Right lobe of liver (tissue), 6 donors: ENCODE results near the gene OR10V1. TPM values are rescaled to one million over a fixed set of nuclear protein-coding genes. Genes with fewer than 3 reads are reported as not detected.
"Not testable (repeated sequence)": the region's sequence is repeated elsewhere in the genome, so short reads cannot be mapped to it uniquely, and the experiment has no call there.

Experiments used
- ATAC-seq, 4 donors: fragments of 200-7000 bp; cut with Tn5 transposase; one replicate each; pipeline ENCODE4 v1.9.1; 2020; ENCODE audit warnings: mild to moderate bottlenecking in 4 of 4, moderate library complexity in 4 of 4
- DNase-seq, 3 donors: peaks; one replicate each; pipeline ENCODE4 v3.0.0-alpha.2; 2020
- H3K27ac ChIP-seq, 3 donors: fragments of 200-600 bp; one replicate each; pipeline ENCODE4 v1.8.0; 2022
- H3K27me3 ChIP-seq, 2 donors: fragments of 200-600 bp; one replicate each; pipeline ENCODE4 v1.8.0; 2022
- H3K36me3 ChIP-seq, 4 donors: fragments of 200-600 bp; sonication (generic) in 1 of 4; one replicate each; pipeline versions ENCODE4 v1.5.1 to v1.8.0; 2017 to 2022; ENCODE audit warnings: control low read depth in 1 of 4
- H3K4me1 ChIP-seq, 4 donors: fragments of 200-600 bp; sonication (generic) in 1 of 4; one replicate each; pipeline versions ENCODE4 v1.5.1 to v1.8.0; 2017 to 2022; ENCODE audit warnings: control low read depth in 1 of 4
- H3K4me3 ChIP-seq, 3 donors: fragments of 200-600 bp; one replicate each; pipeline ENCODE4 v1.8.0; 2022
- H3K9me3 ChIP-seq, 4 donors: fragments of 200-600 bp; sonication (generic) in 1 of 4; one replicate each; pipeline versions ENCODE4 v1.5.1 to v1.8.0; 2017 to 2022; ENCODE audit warnings: control low read depth in 1 of 4
- POLR2A ChIP-seq: fragments of 450-650 bp; IDR thresholded peaks from one replicate; pipeline ENCODE4 v1.6.1; 2017; ENCODE audit warnings: antibody characterized with exemption, mild to moderate bottlenecking
- WGBS: methylation state at CpG from one replicate; pipeline ENCODE4 v1.1.6; 2018; ENCODE audit warnings: low coverage, low lambda C conversion rate; ENCODE audit not compliant: insufficient coverage; ENCODE audit errors: missing lambda C conversion rate; 5-methylcytosine and 5-hydroxymethylcytosine counted together
- intact Hi-C, 2 donors: fragments of 100-400 bp; cut with DNase I; formaldehyde crosslinking; loops; one replicate each; pipeline versions ENCODE4 v1.11.2 to v1.14.1; 2022
- total RNA-seq, 6 experiments: library from RNA; depleted of rRNA in 2 of 6; stranded (reverse); fragments of >200 nt in 2 of 6; fragmentation: NEBNext Ultra II Directional in 3 of 6; extraction: Animal tissue kit (Norgen Biotek cat#: 25700) in 3 of 6; gene quantifications; one replicate each; pipeline versions ENCODE4 v1.1.0 to v1.2.4, GENCODE V29; 2016 to 2023
- TF ChIP-seq, protein P1 (sequence below), 4 donors: fragments of 200-600 bp in 3 of 4; fragments of 450-650 bp in 1 of 4; IDR thresholded peaks; one replicate each; pipeline versions ENCODE4 v1.5.1 to v1.8.0; 2016 to 2022; ENCODE audit warnings: antibody characterized with exemption in 4 of 4, mild to moderate bottlenecking in 2 of 4
- donor health status: DM: no; HTN: yes; CAD: no.
- donor health status: DM: no; HTN: no; CAD: no.
- donor health status: DM: no; HTN: no; CAD: no.
- donor health status: DM: no; HTN: yes; CAD: no.
- donor health status: DM: no; HTN: yes; CAD: no.

The OR10V1 gene
- total RNA-seq, 6 experiments from 2014 or later = not detected

DNA sequence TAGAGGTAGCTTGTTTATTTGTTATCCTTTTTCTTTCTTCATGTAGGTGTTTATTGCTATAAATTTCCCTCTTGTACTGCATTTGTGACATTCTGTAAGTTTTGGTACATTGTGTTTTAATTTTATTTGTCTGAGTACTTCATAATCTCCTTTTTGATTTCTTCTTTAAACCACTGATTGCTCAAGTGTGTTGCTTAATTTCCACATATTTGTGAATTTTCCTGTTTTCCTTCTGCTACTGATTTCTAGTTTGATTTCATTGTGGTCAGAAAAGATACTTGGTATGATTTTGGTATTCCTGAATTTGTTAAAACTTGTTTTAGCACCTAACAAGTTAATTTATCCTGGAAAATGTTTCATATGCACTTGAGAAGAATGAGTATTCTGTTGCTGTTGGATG lies 15.1 kb downstream of the OR10V1 start:
- Histone ChIP-seq H3K27ac (no peak overlapping the region), H3K36me3 (no peaks in the 10 kb centered on the region), H3K4me3 (no peak overlapping the region), H3K4me1 (no peaks in the 10 kb centered on the region), H3K27me3 (no peaks in the 10 kb centered on the region), H3K9me3 (no peaks in the 10 kb centered on the region)
- ATAC-seq (no peak), DNase-seq (no peak)
- intact Hi-C loops = no loop called here
- TF ChIP-seq, protein P1, sequence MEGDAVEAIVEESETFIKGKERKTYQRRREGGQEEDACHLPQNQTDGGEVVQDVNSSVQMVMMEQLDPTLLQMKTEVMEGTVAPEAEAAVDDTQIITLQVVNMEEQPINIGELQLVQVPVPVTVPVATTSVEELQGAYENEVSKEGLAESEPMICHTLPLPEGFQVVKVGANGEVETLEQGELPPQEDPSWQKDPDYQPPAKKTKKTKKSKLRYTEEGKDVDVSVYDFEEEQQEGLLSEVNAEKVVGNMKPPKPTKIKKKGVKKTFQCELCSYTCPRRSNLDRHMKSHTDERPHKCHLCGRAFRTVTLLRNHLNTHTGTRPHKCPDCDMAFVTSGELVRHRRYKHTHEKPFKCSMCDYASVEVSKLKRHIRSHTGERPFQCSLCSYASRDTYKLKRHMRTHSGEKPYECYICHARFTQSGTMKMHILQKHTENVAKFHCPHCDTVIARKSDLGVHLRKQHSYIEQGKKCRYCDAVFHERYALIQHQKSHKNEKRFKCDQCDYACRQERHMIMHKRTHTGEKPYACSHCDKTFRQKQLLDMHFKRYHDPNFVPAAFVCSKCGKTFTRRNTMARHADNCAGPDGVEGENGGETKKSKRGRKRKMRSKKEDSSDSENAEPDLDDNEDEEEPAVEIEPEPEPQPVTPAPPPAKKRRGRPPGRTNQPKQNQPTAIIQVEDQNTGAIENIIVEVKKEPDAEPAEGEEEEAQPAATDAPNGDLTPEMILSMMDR (IDR thresholded peaks at IDR 0.05) = no peak

DNA sequence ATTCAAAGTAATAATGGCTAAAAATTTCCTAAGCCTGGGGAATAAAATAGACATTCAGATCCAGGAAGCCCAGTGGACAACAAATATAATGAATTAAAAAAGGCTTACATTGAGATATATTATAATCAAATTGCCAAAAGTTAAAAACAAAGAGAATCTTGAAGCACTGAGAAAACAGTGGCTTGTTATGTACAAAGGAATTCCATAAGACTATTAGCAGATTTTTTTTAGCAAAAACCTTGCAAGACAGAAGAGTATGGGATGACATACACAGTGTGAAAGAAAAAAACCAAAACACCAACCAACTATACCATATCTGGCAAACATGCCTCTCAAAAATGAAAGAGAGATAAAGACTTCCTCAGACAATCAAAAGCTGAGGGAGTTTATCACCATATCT lies 20.7 kb downstream of the OR10V1 start:
- Histone ChIP-seq H3K36me3 (no peaks in the 10 kb centered on the region), H3K4me3 (no peak overlapping the region), H3K9me3 (peaks cover 0 to 4% (median 0%) of the 10 kb centered on the region in 4 donors), H3K27me3 (no peaks in the 10 kb centered on the region), H3K4me1 (no peaks in the 10 kb centered on the region), H3K27ac (no peak overlapping the region)
- no peak for ATAC-seq
- intact Hi-C loops = no loop called here
- TF ChIP-seq, protein P1 (IDR thresholded peaks at IDR 0.05) = no peak
- TF ChIP-seq POLR2A = no peak
- DNase-seq = no peak

DNA sequence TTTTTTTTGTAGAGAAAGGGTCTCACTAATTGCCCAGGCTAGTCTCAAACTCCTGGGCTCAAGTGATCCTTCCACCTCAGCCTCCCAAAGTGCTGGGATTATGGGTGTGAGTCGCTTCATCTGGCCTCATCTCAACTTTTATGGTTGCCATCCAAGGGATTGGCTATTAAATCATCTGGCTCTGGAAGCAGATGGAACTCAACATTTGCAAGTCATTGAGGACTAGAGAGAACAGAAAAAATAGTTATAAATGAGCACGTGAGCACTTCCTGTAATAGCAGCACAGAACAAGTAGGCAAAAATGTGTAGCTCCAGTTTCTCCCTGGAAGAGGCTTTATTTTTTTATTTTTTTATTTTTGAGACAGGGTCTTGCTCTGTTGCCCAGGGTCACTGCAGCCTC lies 22.5 kb downstream of the OR10V1 start:
- DNase-seq (no peak), ATAC-seq (no peak)
- WGBS = 58% methylated on average over 2 of the region's 2 CpGs
- H3K27ac ChIP-seq = no peak overlapping the region
- no peak overlapping the region for H3K4me3 ChIP-seq
- no peaks in the 10 kb centered on the region for H3K4me1 ChIP-seq
- no peaks in the 10 kb centered on the region for H3K36me3 ChIP-seq
- H3K27me3 ChIP-seq = no peaks in the 10 kb centered on the region
- TF ChIP-seq, protein P1 (IDR thresholded peaks at IDR 0.05) = no peak
- TF ChIP-seq POLR2A = no peak
- intact Hi-C loops = no loop called here
- peaks cover 0 to 4% (median 0%) of the 10 kb centered on the region in 4 donors for H3K9me3 ChIP-seq

DNA sequence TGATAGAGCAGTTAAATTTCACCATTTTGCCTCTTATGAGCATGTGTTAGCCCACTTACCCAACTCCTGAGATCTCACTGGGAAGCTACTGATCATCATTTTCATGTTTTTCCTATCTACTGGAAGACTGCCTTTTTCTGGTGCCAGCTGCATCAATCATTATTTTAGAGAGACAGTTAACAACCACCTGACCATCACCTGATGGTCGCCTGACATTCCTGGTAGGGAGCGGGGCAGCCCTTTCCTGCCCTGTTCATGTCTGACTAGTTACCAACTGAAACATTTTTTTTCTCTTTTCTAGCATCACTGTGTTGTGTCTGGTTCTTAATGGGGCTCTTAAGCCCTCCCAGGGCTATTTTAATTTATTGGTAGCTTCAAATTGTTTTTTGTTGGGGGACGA lies 24.6 kb downstream of the OR10V1 start:
- intact Hi-C loops = loop anchor here in 1 of 2 donors (10.0 kb wide), 1 partner anchor 154 kb away; no protein-coding TSS in a partner anchor
- H3K4me3 ChIP-seq = no peak overlapping the region
- no peak overlapping the region for H3K27ac ChIP-seq
- ATAC-seq = no peak
- DNase-seq = no peak
- no peaks in the 10 kb centered on the region for H3K4me1 ChIP-seq
- no peak for TF ChIP-seq POLR2A
- TF ChIP-seq, protein P1 (IDR thresholded peaks at IDR 0.05) = no peak
- H3K9me3 ChIP-seq = peaks cover 0 to 4% (median 0%) of the 10 kb centered on the region in 4 donors
- no peaks in the 10 kb centered on the region for H3K27me3 ChIP-seq
- no peaks in the 10 kb centered on the region for H3K36me3 ChIP-seq
- WGBS = 74% methylated on average over 3 of the region's 3 CpGs

DNA sequence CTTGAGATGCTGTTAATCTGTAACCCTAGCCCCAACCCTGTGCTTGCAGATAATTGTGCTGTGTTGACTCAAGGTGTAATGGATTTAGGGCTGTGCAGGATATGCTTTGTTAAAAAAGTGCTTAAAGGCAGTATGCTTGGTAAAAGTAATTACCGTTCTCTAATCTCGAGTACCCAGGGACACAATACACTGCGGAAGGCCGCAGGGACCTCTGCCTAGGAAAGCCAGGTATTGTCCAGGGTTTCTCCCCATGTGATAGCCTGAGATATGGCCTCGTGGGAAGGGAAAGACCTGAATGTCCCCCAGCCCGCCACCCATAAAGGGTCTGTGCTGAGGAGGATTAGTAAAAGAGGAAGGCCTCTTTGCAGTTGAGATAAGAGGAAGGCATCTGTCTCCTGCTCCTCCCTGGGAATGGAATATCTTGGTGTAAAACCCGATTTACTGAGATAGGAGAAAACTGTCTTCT lies 32.4 kb downstream of the OR10V1 start:
- WGBS = 55% methylated on average over 7 of the region's 7 CpGs
- H3K4me1 ChIP-seq, ATAC-seq, DNase-seq, H3K36me3 ChIP-seq, H3K27ac ChIP-seq, H3K4me3 ChIP-seq, H3K27me3 ChIP-seq, H3K9me3 ChIP-seq: not testable (repeated sequence)
- intact Hi-C loops = loop anchor here in 1 of 2 donors (10.0 kb wide), 1 partner anchor 146 kb away; no protein-coding TSS in a partner anchor
